Erythroblast (primary cell): ENCODE measurements around the gene MT1HL1.

Source experiments
- GATA1 ChIP-seq: IDR thresholded peaks from 2 replicates; pipeline ENCODE4 v1.6.1; 2011; ENCODE audit warnings: low read depth, mild to moderate bottlenecking, control low read depth, low read length, moderate library complexity
- POLR2A ChIP-seq: IDR thresholded peaks from 2 replicates; pipeline ENCODE4 v1.6.1; 2011; ENCODE audit warnings: mild to moderate bottlenecking, low read length

GRCh38 chr1:237042892-237043576 is 38.8 kb upstream of the MT1HL1 start:
- no peak for TF ChIP-seq POLR2A
- TF ChIP-seq GATA1: no peak
